HPDE6-E6E7 (cell line): ENCODE measurements around the gene MAMDC4.
"Not testable (repeated sequence)": the region's sequence is repeated elsewhere in the genome, so short reads cannot be mapped to it uniquely, and the experiment has no call there.

Experiments
- DNase-seq: peaks from one replicate; pipeline ENCODE4 v3.0.0; 2011; ENCODE audit warnings: missing footprints; ENCODE audit errors: extremely low spot score

MAMDC4 gene

DNA sequence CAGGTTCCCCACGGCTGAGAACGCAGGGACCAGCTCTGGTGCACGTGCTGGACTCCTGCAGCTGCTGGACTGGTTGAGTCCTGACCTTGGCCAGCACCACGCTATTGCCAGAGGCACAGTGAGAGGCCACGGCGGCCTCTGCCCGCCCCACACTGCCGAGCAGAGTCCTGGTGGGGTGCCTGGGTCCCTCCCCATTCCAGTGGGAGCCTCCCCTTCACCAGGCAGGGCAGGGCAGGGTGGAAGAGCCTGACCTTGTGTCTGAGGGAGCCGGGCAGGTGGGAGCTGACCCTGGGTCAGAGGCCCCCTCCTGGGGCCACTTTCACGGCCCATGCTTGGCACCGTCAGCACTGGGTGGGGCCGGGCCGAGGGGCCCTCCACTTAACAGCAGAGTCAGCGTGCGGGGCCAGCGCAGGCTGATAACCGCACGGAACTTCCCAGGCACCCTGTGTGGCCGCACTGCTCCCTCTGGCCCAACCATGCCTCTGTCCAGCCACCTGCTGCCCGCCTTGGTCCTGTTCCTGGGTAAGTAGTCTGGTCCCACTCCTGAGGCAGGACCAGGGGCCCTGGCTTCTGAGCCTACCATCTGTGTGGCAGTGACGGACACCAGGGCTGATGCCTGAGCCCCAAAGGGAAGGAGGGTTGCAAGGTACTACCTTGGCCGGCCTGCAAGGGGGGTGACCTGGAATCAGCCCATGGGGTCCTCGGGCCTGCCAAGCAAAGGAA, at the start of gene MAMDC4:
MAMDC4 (plus strand) TSS at position 406 of the 723 bp plus-strand sequence; CDS start at position 477, 71 bp downstream.
- no peak for DNase-seq

DNA sequence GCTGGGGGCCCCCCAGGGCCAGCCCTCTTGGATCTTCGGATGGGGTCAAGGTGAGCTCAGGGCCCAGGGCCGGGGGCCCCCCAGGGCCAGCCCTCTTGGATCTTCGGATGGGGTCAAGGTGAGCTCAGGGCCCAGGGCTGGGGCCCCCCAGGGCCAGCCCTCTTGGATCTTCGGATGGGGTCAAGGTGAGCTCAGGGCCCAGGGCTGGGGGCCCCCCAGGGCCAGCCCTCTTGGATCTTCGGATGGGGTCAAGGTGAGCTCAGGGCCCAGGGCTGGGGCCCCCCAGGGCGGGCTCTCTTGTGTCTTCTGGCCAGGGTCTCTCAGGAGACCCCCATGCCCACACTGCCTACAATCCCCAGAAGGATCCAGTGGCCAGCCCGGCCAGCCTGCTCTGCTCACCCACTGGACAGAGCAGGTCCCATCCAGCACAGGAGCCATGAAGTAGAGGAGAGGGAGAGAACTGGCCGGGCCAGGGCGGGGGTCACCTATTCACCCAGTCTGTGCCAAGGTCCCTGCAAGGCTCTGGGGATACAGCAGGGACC, 49.1 kb upstream of the MAMDC4 start:
- DNase-seq: not testable (repeated sequence)

DNA sequence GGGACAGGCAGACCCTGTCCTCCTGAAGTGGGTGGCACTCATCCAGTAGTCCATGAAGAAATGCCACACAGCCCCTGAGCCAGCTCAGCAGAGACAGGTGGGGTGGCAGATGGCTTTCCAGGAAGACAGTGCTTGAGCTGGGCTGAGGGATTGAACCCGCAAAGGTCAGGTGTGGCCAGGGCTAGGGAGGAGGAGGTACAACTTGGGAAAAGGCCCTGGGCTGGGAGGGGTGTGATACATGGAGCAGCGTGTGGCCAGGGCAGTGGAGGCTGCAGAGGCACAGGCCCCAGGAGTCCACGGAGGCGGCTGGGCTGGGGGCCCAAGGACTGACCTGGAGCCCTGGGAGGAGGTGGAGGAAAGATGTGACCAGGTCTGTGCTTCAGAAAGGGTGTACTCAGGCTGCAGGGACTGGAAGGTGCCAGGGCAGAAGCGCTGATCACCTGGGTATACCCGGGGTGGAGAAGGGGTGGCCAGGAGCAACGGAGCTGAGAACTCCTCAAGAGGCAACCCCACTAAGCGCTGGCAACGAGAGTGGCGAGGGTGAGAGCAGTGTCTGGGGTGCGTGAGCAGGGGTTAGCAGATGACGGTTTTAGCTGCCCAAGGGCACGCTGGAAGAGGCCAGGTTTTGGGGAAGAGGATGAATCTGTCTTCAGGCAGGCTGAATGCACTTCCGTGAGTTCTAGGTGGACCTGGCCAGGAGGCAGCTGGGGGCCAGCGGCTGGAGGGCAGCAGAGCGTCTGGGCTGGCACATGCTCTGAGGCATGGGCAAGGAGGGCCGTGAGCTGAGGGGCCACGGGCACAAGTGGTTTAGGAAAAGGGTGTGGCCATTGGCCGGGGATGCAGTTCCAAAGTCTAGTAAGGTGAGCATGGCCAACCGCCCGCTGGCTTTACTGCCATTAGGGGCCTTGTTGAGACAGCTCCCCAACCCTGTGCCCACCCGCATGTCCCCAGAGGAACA, 48.3 kb upstream of the MAMDC4 start:
- no peak for DNase-seq

DNA sequence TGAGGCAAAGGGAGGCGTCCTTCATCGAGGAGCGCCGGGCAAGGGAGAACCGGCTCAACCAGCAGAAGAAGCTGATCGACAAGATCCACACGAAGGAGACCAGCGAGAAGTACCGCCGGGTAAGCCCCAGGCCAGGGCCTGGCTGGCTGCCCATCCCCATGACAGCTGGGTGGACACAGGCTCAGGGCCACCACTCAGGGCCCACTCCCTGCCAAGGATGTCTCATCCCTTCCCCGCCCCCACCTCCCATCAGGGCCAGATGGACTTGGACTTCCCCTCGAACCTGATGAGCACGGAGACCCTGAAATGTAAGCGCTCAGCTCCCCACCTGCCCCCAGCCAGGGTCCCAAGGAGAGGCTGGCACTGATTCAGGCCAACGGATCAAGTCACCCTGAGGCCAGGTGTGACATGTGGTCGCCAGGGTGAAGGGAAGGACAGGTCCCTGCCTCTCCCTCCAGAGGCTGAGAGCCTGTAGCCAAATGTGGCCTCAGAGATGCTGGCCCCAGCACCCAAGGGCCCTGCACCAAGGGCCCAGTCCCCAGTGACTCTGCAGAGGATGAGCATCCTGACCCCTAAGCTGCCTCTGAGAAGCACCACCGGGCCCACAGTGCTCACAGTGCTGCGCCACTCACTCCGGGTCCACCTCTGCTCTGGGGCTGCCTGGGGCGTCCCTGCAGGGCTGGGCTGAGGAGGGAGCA, 47.5 kb upstream of the MAMDC4 start:
- no peak for DNase-seq

DNA sequence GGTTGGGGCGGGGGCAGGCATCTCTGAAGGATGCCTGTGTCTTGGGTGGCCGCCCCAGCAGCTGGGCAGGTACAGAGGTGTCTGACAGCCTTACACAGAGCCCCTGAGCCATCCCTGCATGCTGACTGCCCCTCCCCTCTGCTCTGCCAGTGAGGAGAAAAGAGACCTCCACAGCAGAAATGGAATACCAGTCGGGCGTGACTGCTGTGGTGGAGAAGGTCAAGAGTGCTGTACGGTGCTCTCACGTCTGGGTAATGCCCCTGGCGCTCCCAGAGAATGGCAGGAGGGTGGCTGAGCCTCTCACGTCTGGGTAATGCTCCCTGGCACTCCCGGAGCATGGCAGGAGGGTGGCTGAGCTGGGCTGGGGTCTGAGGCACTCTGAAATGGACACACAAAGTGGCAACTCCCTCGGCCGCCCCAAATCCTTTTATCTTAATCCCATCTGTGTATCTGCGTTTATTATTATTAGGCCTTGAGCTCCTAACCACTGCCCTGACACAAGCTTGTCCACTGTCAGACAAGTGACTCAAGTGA, 46.9 kb upstream of the MAMDC4 start:
- DNase-seq: no peak

DNA sequence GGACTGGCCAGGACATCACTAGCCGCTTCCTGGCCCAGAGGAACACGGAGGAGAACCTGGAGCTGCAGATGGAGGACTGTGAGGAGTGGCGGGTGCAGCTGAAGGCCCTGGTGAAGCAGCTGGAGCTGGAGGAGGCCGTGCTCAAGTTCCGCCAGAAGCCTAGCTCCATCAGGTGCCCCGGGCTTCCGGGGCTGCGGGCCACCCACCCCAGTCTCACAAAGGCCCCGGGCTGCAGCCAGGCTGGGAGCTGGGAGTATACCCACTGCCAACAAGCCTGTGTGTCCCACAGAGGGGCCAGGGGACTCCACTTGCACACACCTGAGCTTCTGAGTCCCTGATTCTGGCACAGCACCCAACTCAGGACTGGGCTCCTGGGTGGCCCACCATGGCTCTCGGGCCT, 46.1 kb upstream of the MAMDC4 start:
- no peak for DNase-seq

DNA sequence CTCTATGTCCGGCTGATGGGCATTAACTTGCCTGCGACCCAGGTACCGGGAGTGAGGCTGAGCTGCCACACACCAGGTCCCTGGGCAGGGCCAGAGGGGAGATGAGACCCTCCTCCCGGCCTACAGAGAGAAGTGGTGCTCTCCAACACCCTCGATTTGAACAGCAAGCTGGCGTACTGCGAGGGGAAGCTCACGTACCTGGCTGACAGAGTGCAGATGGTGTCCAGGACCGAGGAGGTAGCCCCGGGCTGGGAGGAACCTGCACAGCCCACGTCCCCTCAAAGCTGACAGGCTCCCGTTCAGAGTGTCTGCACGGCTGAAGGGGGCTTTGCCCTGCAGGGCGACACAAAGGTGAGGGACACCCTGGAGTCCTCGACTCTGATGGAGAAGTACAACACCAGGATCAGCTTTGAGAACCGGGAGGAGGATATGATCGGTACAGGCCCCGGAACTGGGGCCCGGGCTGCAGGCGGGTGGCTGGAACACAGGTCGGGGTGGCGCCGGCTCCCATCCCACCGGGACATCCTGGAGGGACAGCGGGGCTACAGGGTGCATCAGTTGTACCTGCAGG, 45.4 kb upstream of the MAMDC4 start:
- DNase-seq: no peak

DNA sequence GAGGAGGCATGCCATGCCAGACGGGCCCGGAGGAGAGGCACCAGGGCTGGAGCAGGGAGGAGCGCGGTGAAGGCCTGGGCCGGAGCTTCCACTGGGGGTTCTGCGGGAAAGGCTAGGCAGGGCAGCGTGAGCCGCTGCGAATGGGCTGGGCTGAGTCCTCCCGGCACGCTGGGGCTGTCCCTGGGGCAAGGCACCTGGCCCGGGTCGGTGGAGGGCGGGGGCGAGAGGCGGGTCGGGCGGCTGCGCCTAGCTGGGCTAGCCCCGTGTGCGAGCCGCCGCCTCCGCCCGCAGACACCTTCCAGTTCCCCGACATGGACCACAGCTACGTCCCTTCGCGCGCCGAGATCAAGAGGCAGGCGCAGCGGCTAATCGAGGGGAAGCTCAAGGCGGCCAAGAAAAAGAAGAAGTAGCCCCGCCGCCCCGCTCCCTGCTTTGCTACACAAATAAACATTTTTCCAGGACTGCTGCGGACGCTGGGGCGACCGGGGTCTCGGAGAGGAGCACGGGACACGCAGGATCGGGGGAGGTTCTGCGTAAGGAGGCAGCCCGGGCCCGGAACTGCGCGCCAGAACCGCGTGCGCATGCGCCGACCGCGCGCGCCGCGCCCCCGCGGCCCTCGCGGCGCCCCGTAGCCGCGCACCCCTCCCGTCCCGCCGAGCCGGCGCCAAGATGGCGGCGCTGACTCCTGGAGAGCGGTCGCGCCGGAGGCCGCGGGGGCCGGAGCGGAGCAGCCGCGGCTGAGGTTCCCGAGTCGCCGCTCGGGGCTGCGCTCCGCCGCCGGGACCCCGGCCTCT, 44.7 kb upstream of the MAMDC4 start, which contains the start of gene RABL6:
RABL6 (plus strand) TSS at position 668 of the 794 bp plus-strand sequence. CDS start 249 bp downstream, outside the sequence.
- peak; percentile 88 for DNase-seq

DNA sequence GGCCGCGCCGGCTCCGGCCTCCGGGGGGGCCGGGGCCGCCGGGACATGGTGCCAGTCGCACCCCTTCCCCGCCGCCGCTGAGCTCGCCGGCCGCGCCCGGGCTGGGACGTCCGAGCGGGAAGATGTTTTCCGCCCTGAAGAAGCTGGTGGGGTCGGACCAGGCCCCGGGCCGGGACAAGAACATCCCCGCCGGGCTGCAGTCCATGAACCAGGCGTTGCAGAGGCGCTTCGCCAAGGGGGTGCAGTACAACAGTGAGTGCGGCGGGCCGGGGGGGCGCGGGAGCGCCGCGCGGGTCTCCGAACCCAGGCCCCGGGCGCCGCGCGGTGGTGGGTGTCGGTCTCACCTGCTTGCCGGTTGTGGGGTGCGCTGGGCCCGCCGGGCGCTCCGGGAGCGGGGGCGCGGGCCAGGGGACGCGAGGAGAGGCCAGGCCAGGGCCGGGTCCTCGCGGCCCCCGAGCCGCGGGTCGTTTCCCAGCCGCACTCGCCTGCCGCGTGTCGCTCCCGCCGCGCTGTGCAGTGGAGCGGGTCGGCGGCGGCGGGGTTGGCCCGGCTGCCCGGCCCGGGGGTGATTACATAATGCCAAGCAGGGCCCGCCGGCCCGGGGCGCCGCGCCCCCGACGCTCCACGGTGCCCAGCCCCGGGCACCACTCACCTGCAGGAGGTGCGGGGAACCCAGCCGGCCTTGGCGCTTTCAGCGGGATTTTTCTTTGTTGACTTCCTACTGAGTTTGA, 43.9 kb upstream of the MAMDC4 start:
- DNase-seq: no peak

DNA sequence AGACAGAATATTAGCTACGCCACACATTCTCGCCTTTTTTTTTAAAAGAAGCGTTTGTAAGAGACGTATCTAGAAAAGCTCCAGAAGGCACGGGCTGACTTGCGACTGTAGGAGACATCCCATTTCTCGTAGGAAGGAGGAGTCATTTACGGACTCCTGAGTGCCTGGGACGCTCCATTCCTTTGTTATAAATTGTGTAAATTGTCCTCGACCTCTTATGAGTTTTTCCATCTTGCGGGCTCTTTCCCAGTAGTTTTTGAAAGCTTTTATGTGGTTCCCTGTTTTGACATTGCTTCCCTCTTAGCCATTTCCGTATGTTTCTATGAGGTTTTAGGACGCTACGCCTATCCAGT, 43.4 kb upstream of the MAMDC4 start:
- no peak for DNase-seq

DNA sequence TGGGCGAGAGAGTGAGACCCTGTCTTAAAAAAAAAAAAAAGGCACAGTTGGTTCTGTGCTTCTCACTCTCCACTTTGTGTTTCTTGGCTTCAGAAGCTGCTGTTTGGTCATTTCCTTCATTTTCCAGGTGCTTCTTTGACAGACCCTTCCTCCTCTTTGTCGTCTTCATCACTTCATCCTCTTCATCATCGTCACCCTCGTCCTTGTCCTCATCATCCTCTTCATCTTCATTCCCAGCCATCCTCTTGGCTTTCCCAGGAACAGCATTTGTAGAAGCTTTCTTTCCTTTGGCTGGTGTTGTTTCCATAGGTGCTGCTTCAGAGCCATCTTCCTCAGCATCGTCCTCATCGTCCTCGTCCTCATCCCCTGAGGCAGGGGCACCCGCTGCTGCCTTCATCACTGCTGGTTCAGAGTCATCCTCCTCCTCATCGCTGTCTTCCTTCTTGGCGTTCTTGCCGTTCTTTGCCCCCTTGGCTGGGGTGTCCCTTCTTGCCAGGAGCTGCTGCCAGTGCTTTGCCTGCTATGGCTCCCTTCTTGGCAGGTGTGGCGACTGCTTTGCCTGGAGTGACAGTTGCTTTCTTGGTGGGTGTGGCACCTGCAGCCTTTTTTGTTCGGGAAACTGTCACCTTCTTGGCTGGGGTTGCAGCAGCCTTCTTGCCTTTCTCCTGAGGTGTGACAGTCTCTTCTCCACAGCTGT, 37.3 kb upstream of the MAMDC4 start:
- no peak for DNase-seq

DNA sequence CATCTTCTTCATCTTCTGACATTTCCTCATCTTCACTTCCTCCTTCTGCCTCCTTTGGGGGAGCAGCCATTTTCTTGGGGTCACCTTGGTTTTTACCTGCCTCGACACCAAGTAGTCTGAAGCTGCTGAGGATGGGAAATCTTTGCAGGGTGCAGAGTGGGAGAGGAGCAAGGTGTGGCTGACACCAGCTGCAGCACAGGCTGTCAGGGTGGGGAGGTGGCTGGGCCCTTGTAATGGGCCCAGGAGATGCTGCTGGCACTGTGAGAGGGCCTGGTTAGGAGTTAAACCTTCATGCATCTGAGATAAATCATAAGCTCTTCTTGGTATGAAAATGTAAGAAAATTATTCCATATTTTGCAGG, 36.7 kb upstream of the MAMDC4 start:
- DNase-seq: no peak

DNA sequence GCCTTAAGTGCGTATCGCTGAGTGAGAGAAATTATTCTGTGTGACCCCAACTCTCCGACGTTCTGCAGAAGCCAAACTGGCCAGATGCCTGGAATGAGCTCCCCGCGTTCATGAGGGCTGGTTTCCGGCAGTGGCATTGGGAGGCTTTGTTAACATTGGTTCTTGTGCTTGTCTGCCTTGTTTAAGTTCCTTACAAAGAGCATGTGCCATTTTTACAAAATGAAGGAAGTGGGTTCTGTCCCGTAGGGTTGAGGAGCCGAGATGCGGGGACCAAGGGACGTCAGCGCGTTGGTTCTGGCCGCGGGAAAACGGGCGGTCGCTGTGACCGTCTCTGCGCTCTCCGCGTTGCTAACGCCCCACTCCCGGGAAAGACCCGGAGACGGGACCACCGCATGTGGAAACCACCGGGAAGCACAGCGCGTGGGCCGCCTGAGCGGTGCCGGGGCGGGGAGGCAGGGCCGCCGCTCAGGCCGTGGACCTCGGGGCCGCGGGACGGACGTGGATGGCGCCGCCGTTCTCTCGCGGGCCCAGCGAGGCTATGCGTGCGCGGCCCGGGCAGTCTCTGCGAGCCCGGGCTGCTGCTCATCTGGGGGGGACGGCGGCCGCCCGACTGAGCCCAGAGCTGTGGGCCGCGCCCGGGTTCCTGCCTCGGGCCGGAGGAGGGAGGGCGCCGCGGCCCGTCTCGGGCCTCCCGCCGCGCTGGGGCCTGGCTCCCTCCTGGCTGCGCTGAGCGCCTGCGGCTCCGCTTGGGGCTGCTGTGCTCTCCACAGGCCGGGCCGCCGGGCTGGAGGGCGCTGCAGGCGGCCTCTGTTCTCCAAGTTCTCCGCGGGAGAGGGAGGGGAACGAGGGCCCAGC, 30.9 kb upstream of the MAMDC4 start:
- no peak for DNase-seq

DNA sequence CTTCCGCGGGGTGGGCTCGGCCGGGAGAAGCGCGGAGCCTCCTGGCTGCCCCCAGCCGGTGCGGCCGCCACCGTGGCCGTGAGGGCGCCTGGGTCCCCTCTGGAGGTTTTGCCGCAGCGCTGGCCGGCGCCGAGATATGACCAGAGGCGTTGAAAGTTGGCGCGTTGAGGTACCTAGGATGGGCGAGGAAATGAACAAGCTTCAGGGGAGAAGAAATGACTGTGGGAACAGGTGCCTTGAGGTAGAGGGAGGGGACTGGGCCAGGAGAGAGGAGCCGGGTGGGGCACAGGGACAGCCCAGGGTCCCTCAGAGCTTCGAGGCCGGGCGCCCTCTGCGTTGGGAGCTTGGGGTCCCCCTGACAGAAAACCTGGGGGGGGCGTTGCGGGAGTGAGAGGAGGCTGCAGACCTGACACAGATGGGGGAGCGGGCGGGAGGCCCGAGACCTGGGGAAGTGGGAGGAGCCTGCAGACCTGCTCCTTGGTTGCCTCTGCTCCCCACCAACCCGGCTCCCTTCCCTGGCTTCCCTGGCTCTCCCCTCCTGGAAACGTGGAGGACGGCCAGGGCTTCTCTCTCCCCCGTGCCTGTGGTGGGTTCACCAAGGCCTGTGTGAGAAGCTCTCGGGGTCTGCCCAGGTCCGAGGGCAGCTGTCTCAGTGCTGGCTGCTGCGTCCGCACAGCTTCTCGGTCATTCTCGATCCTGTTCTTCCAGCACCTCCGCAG, 30.2 kb upstream of the MAMDC4 start:
- DNase-seq: no peak

DNA sequence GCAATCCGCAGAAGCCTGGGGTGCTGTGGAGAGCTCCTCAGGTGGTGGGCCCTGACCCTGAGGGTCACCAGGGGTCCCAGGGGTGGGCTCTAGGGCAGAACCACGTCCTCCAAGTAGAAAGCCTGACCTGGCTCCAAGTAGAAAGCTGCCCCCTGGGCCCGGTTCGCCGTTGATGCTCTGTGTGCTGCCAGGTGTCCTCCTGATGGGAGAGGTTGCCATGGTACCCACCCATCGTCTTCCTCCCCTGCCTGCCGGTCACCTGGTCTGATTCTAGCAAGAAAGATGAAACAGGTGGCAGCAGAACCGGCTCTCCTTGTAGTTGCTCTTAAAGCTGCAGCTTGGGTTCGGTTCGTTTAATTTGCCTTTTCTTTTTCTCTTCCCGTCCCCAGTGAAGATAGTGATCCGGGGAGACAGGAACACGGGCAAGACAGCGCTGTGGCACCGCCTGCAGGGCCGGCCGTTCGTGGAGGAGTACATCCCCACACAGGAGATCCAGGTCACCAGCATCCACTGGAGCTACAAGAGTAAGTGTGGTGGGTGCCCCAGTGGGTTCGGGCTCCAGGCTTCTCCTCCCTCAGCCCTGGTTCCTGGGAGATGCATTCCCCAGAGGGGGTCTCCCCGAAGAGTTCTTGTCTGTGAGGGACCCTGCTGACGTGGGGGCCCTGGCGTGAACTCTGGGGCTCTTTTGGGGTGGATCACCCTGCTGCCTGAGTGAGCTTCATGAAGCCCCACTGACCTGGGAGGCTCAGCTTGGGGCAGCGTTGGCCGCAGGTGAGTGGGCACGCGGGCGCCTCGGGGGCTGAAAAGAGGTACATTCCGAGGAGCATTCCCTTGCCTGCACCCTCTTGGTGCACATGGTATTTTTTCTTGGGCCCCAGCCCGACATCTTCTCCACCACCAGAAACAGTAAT, 28.8 kb upstream of the MAMDC4 start:
- no peak for DNase-seq

DNA sequence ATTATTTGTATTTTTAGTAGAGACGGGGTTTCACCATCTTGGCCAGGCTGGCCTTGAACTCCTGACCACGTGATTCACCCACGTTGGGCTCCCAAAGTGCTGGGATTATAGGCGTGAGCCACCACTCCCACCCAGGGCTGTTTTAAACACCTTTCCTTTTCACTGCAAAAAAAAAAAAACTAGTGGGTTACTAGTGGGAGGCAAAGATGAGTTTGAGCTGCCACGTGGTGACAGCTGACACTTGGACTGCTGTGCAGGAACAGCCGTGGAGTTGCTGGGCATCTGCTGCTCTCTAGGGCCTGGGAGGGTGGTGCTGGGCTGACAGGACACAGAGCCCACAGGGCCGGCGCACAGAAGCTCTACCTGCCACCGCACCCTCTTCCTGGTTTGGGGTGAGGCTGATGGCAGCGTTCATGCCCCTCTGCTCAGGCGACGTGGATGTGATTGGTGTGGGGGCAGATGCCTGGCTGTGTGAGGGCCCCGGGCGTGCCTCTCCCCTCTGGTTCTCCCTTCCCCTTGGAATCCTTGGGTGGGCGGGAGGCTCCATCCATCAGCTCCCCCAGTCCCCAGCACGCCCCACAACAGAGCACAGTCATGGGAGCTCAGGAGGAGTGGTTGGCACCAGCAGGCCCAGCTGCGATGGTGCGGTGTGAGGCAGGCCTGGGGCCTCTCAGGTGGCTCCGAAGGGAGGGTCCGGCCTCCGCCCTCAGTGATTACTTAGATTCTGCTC, 27.5 kb upstream of the MAMDC4 start:
- no peak for DNase-seq
